ENCODE measurements around the gene CRYGN. TPM values are rescaled to one million over a fixed set of nuclear protein-coding genes. Genes with fewer than 3 reads are reported as not detected.
A peak's percentile ranks its signal among the peaks of the same experiment; 100 is the strongest.

The CRYGN gene
- polyA plus RNA-seq, 1 donor, result 0.36 TPM

GRCh38 chr7:151459726-151460473, 20.0 kb upstream of the CRYGN start:
- H3K4me3 ChIP-seq (ENCODE audit: low read length), result no peak overlapping the region

GRCh38 chr7:151457534-151457933, 17.6 kb upstream of the CRYGN start:
- no peaks in the 10 kb centered on the region for H3K36me3 ChIP-seq (ENCODE audit: control insufficient read depth, insufficient read depth, low read length)
- no peaks in the 10 kb centered on the region for H3K27me3 ChIP-seq (ENCODE audit: control insufficient read depth, insufficient read depth, low read length)
- 100% methylated on average over 3 of the region's 6 CpGs for WGBS (ENCODE audit: insufficient coverage, low lambda C conversion rate)
- H3K27ac ChIP-seq (ENCODE audit: low read length), result no peak overlapping the region
- H3K4me3 ChIP-seq (ENCODE audit: low read length), result no peak overlapping the region
- H3K4me1 ChIP-seq (ENCODE audit: control insufficient read depth, insufficient read depth, low read length), result peaks cover 34% of the 10 kb centered on the region
- H3K9me3 ChIP-seq (ENCODE audit: control insufficient read depth, low read depth, low read length), result peaks cover 2% of the 10 kb centered on the region
- no peak for DNase-seq

More at GRCh38 chr7:151459726-151460473, 20.0 kb upstream of the CRYGN start:
- no CpG with 5 or more reads among the region's 25 CpGs for WGBS (ENCODE audit: insufficient coverage, low lambda C conversion rate)
- DNase-seq, result peak; percentile 97 to 99
- no peaks in the 10 kb centered on the region for H3K27me3 ChIP-seq (ENCODE audit: control insufficient read depth, insufficient read depth, low read length)
- peaks cover 34% of the 10 kb centered on the region for H3K4me1 ChIP-seq (ENCODE audit: control insufficient read depth, insufficient read depth, low read length)
- H3K9me3 ChIP-seq (ENCODE audit: control insufficient read depth, low read depth, low read length), result peaks cover 8% of the 10 kb centered on the region
- H3K36me3 ChIP-seq (ENCODE audit: control insufficient read depth, insufficient read depth, low read length), result peaks cover 13% of the 10 kb centered on the region
- H3K27ac ChIP-seq (ENCODE audit: low read length), result peak overlapping the region; percentile 94

- no peak for DNase-seq
- WGBS (ENCODE audit: insufficient coverage, low lambda C conversion rate), result 94% methylated on average over 2 of the region's 4 CpGs
Observed at GRCh38 chr7:151456782-151457181, 16.8 kb upstream of the CRYGN start.

GRCh38 chr7:151456276-151456675, 16.3 kb upstream of the CRYGN start:
- H3K27me3 ChIP-seq (ENCODE audit: control insufficient read depth, insufficient read depth, low read length), result peaks cover 2% of the 10 kb centered on the region
- no peaks in the 10 kb centered on the region for H3K9me3 ChIP-seq (ENCODE audit: control insufficient read depth, low read depth, low read length)
- no peaks in the 10 kb centered on the region for H3K36me3 ChIP-seq (ENCODE audit: control insufficient read depth, insufficient read depth, low read length)
- DNase-seq, result no peak
- no peak overlapping the region for H3K4me3 ChIP-seq (ENCODE audit: low read length)
- no peak overlapping the region for H3K27ac ChIP-seq (ENCODE audit: low read length)
- WGBS (ENCODE audit: insufficient coverage, low lambda C conversion rate), result no CpG with 5 or more reads among the region's 5 CpGs
- H3K4me1 ChIP-seq (ENCODE audit: control insufficient read depth, insufficient read depth, low read length), result peaks cover 29% of the 10 kb centered on the region

More at GRCh38 chr7:151456782-151457181, 16.8 kb upstream of the CRYGN start:
- Histone ChIP-seq H3K4me3 (ENCODE audit: low read length) (no peak overlapping the region), H3K9me3 (ENCODE audit: control insufficient read depth, low read depth, low read length) (no peaks in the 10 kb centered on the region), H3K27ac (ENCODE audit: low read length) (no peak overlapping the region), H3K27me3 (ENCODE audit: control insufficient read depth, insufficient read depth, low read length) (peaks cover 1% of the 10 kb centered on the region), H3K36me3 (ENCODE audit: control insufficient read depth, insufficient read depth, low read length) (no peaks in the 10 kb centered on the region), H3K4me1 (ENCODE audit: control insufficient read depth, insufficient read depth, low read length) (peaks cover 34% of the 10 kb centered on the region)

- Histone ChIP-seq H3K27me3 (ENCODE audit: control insufficient read depth, insufficient read depth, low read length) (peaks cover 2% of the 10 kb centered on the region), H3K9me3 (ENCODE audit: control insufficient read depth, low read depth, low read length) (no peaks in the 10 kb centered on the region), H3K36me3 (ENCODE audit: control insufficient read depth, insufficient read depth, low read length) (no peaks in the 10 kb centered on the region), H3K27ac (ENCODE audit: low read length) (no peak overlapping the region), H3K4me3 (ENCODE audit: low read length) (no peak overlapping the region), H3K4me1 (ENCODE audit: control insufficient read depth, insufficient read depth, low read length) (peaks cover 23% of the 10 kb centered on the region)
- DNase-seq, result peak in 1 of 2 donors; percentile 26
- WGBS (ENCODE audit: insufficient coverage, low lambda C conversion rate), result no CpG with 5 or more reads among the region's 4 CpGs
Observed at GRCh38 chr7:151455690-151456089, 15.7 kb upstream of the CRYGN start.

GRCh38 chr7:151454932-151455530, 15.1 kb upstream of the CRYGN start:
- H3K4me3 ChIP-seq (ENCODE audit: low read length), result no peak overlapping the region
- H3K27me3 ChIP-seq (ENCODE audit: control insufficient read depth, insufficient read depth, low read length), result peaks cover 2% of the 10 kb centered on the region
- H3K9me3 ChIP-seq (ENCODE audit: control insufficient read depth, low read depth, low read length), result no peaks in the 10 kb centered on the region
- no peak for DNase-seq
- no CpG with 5 or more reads among the region's 15 CpGs for WGBS (ENCODE audit: insufficient coverage, low lambda C conversion rate)
- no peak overlapping the region for H3K27ac ChIP-seq (ENCODE audit: low read length)
- H3K36me3 ChIP-seq (ENCODE audit: control insufficient read depth, insufficient read depth, low read length), result no peaks in the 10 kb centered on the region
- H3K4me1 ChIP-seq (ENCODE audit: control insufficient read depth, insufficient read depth, low read length), result peaks cover 17% of the 10 kb centered on the region

- no CpG with 5 or more reads among the region's 14 CpGs for WGBS (ENCODE audit: insufficient coverage, low lambda C conversion rate)
- Histone ChIP-seq H3K36me3 (ENCODE audit: control insufficient read depth, insufficient read depth, low read length) (no peaks in the 10 kb centered on the region), H3K4me3 (ENCODE audit: low read length) (no peak overlapping the region), H3K27ac (ENCODE audit: low read length) (no peak overlapping the region), H3K9me3 (ENCODE audit: control insufficient read depth, low read depth, low read length) (no peaks in the 10 kb centered on the region), H3K27me3 (ENCODE audit: control insufficient read depth, insufficient read depth, low read length) (peaks cover 2% of the 10 kb centered on the region), H3K4me1 (ENCODE audit: control insufficient read depth, insufficient read depth, low read length) (peaks cover 13% of the 10 kb centered on the region)
- DNase-seq, result no peak
Observed at GRCh38 chr7:151454305-151454704, 14.4 kb upstream of the CRYGN start.

GRCh38 chr7:151453326-151453791, 13.4 kb upstream of the CRYGN start:
- Histone ChIP-seq H3K4me1 (ENCODE audit: control insufficient read depth, insufficient read depth, low read length) (peaks cover 8% of the 10 kb centered on the region), H3K4me3 (ENCODE audit: low read length) (no peak overlapping the region), H3K36me3 (ENCODE audit: control insufficient read depth, insufficient read depth, low read length) (no peaks in the 10 kb centered on the region), H3K27me3 (ENCODE audit: control insufficient read depth, insufficient read depth, low read length) (peaks cover 2% of the 10 kb centered on the region), H3K27ac (ENCODE audit: low read length) (no peak overlapping the region), H3K9me3 (ENCODE audit: control insufficient read depth, low read depth, low read length) (no peaks in the 10 kb centered on the region)
- DNase-seq, result no peak
- WGBS (ENCODE audit: insufficient coverage, low lambda C conversion rate), result no CpG with 5 or more reads among the region's 13 CpGs

- H3K27me3 ChIP-seq (ENCODE audit: control insufficient read depth, insufficient read depth, low read length), result peaks cover 2% of the 10 kb centered on the region
- H3K4me1 ChIP-seq (ENCODE audit: control insufficient read depth, insufficient read depth, low read length), result peaks cover 8% of the 10 kb centered on the region
- no peak overlapping the region for H3K27ac ChIP-seq (ENCODE audit: low read length)
- DNase-seq, result no peak
- H3K4me3 ChIP-seq (ENCODE audit: low read length), result no peak overlapping the region
- no peaks in the 10 kb centered on the region for H3K36me3 ChIP-seq (ENCODE audit: control insufficient read depth, insufficient read depth, low read length)
- WGBS (ENCODE audit: insufficient coverage, low lambda C conversion rate), result 100% methylated on average over 2 of the region's 15 CpGs
- H3K9me3 ChIP-seq (ENCODE audit: control insufficient read depth, low read depth, low read length), result no peaks in the 10 kb centered on the region
Observed at GRCh38 chr7:151452680-151453325, 12.9 kb upstream of the CRYGN start.
